Lower lobe of right lung (tissue), 2 donors: ENCODE measurements around the gene DCTN1. TPM values are rescaled to one million over a fixed set of nuclear protein-coding genes. Genes with fewer than 3 reads are reported as not detected.

Experiments
- ATAC-seq, 2 donors: fragments of 200-7000 bp; cut with Tn5 transposase; one replicate each; pipeline ENCODE4 v1.9.1; 2020 to 2022; ENCODE audit warnings: mild to moderate bottlenecking in 2 of 2, moderate library complexity in 2 of 2
- DNase-seq: peaks from one replicate; pipeline ENCODE4 v3.0.0-alpha.2; 2020
- H3K27ac ChIP-seq: fragments of 200-600 bp; one replicate; pipeline ENCODE4 v1.8.0; 2022
- H3K27me3 ChIP-seq: fragments of 200-600 bp; one replicate; pipeline ENCODE4 v1.8.0; 2022; ENCODE audit warnings: low read depth
- H3K36me3 ChIP-seq: fragments of 200-600 bp; one replicate; pipeline ENCODE4 v1.8.0; 2022; ENCODE audit warnings: mild to moderate bottlenecking
- H3K4me1 ChIP-seq: fragments of 200-600 bp; one replicate; pipeline ENCODE4 v1.8.0; 2022
- H3K4me3 ChIP-seq: fragments of 200-600 bp; one replicate; pipeline ENCODE4 v1.8.0; 2022; ENCODE audit warnings: mild to moderate bottlenecking
- H3K9me3 ChIP-seq: fragments of 200-600 bp; one replicate; pipeline ENCODE4 v1.8.0; 2022
- intact Hi-C: fragments of 100-400 bp; cut with DNase I; formaldehyde crosslinking; loops from one replicate; pipeline ENCODE4 v1.11.0; 2022
- total RNA-seq: library from RNA; stranded (reverse); fragmentation: NEBNext Ultra II Directional; extraction: Animal tissue kit (Norgen Biotek cat#: 25700); gene quantifications from one replicate; pipeline ENCODE4 v1.2.1, GENCODE V29; 2021
- TF ChIP-seq, protein P1 (sequence below): fragments of 200-600 bp; IDR thresholded peaks from one replicate; pipeline ENCODE4 v1.8.0; 2022; ENCODE audit warnings: antibody characterized with exemption, mild to moderate bottlenecking
- donor health status: DM: no; HTN: yes; CAD: no; lungs with severe emphysema.

The DCTN1 gene
- total RNA-seq, 1 donor from 2014 or later, result 142 TPM

DNA sequence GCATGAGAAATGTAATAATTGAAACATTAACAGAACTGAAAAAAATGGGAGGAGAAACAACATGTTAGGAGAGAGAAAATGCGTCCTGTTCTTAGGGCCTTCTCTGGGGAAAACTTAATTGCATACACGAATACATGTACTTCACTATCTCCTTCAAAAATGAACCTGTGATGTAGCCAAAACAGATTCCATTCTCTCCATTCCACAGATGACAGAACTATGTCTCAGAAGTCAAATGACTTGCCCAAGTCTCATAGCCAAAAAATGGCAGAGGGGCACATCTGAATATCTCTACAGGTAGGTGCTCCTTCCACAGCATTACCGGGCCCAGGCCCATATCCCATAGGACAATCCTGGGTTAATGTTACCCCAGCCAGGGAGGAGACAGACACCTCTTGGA, 3.9 kb upstream of the DCTN1 start:
- ATAC-seq, result no peak

DNA sequence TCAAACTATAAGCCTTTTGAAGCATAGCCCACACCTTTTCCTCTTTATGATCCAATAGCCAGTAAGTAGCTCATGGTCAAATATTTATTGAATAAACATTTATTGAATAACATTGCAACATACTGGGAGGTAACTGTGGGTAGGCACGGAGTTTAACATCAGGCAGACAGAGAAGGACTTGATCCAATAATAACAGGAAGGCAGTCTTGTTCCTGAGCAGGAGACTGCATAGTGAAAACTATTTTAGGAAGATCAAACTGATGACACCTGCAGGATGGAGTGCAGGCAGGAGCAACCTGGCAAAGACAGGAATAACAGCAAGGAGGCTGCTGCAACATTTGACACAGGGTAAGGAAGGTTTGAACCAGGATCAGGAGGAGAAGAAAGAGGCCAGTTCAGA, 3.1 kb upstream of the DCTN1 start:
- intact Hi-C loops, result no loop called here
- H3K27ac ChIP-seq, result peak overlapping the region; percentile 44
- H3K4me3 ChIP-seq, result no peak overlapping the region
- TF ChIP-seq, protein P1, sequence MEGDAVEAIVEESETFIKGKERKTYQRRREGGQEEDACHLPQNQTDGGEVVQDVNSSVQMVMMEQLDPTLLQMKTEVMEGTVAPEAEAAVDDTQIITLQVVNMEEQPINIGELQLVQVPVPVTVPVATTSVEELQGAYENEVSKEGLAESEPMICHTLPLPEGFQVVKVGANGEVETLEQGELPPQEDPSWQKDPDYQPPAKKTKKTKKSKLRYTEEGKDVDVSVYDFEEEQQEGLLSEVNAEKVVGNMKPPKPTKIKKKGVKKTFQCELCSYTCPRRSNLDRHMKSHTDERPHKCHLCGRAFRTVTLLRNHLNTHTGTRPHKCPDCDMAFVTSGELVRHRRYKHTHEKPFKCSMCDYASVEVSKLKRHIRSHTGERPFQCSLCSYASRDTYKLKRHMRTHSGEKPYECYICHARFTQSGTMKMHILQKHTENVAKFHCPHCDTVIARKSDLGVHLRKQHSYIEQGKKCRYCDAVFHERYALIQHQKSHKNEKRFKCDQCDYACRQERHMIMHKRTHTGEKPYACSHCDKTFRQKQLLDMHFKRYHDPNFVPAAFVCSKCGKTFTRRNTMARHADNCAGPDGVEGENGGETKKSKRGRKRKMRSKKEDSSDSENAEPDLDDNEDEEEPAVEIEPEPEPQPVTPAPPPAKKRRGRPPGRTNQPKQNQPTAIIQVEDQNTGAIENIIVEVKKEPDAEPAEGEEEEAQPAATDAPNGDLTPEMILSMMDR, result no peak
- no peaks in the 10 kb centered on the region for H3K27me3 ChIP-seq
- DNase-seq (no peak), ATAC-seq (peak; percentile 77 to 89)
- H3K9me3 ChIP-seq, result no peaks in the 10 kb centered on the region
- H3K4me1 ChIP-seq, result peaks cover 67% of the 10 kb centered on the region
- H3K36me3 ChIP-seq, result peaks cover 9% of the 10 kb centered on the region

More for the DNA sequence above, 3.9 kb upstream of the DCTN1 start:
- TF ChIP-seq, protein P1, result no peak
- H3K36me3 ChIP-seq, result peaks cover 9% of the 10 kb centered on the region
- intact Hi-C loops, result no loop called here
- H3K4me3 ChIP-seq, result no peak overlapping the region
- peak overlapping the region; percentile 44 for H3K27ac ChIP-seq
- H3K4me1 ChIP-seq, result peaks cover 74% of the 10 kb centered on the region
- no peaks in the 10 kb centered on the region for H3K9me3 ChIP-seq
- no peaks in the 10 kb centered on the region for H3K27me3 ChIP-seq
- DNase-seq, result no peak

DNA sequence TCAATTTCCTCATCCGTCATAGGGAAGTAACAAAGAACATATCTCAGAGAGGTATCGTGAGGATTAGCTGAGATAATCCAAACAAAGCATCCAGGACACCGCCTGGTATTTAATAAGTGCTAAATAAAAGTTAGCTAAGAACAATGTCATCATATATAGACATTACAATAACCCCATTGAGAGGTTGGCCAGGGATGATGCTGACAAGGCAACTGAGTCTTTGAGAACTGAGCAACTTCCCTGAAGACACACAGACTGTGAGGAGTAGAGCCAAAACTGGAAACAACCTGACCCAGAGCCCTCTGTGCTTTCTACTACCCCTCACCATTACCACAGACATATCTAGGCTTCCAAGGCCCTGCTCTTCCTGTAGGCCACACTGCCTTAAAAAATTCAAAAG, 1.6 kb upstream of the DCTN1 start:
- Histone ChIP-seq H3K9me3 (no peaks in the 10 kb centered on the region), H3K4me3 (no peak overlapping the region), H3K27me3 (no peaks in the 10 kb centered on the region), H3K4me1 (peaks cover 65% of the 10 kb centered on the region), H3K27ac (peak overlapping the region; percentile 44), H3K36me3 (peaks cover 23% of the 10 kb centered on the region)
- DNase-seq, result no peak
- TF ChIP-seq, protein P1, result no peak
- no peak for ATAC-seq
- intact Hi-C loops, result no loop called here

DNA sequence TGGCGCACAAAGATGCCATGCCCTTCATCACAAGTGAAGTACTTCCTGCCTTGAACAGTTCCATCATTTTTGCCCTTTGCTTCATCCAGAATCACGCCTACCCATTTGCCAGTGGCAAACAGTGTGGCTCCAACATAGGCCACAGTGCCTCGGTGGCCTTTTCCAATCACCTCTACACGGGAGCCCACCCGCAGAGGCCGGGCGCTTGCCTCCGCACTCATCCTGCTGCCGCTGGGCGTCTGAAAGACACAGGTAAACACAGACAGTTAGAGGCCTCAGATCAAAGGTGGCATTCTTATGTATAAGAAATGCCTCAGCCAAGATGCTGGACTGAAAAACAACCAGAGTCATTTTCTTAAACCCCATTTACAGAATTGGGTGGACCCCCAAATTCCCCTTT, 2.1 kb downstream of the DCTN1 start:
- no peak overlapping the region for H3K4me3 ChIP-seq
- no peaks in the 10 kb centered on the region for H3K9me3 ChIP-seq
- H3K4me1 ChIP-seq, result peaks cover 50% of the 10 kb centered on the region
- DNase-seq, result no peak
- H3K27me3 ChIP-seq, result no peaks in the 10 kb centered on the region
- H3K36me3 ChIP-seq, result peaks cover 32% of the 10 kb centered on the region
- TF ChIP-seq, protein P1, result no peak
- intact Hi-C loops, result no loop called here
- ATAC-seq, result no peak
- no peak overlapping the region for H3K27ac ChIP-seq

DNA sequence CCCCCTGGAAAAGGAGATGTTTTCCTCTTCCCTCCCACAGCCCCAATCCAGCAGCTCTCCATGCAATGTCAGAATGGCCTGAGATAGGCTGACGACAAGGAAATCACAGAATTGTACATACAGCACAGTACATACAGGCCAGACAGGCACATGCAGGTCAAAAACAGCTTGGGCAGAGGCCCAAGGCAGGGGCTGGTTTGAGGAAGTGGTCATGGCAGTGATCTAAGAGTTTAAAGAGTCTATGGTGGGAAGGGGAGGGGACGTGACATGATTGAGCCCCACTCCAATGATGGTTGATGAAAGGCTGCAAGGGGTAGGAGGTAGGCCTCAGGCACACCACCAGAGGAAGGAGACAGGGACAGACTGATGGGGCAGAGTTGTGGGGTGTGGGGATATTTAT, 4.3 kb downstream of the DCTN1 start:
- intact Hi-C loops, result no loop called here
- no peak for DNase-seq
- Histone ChIP-seq H3K9me3 (no peaks in the 10 kb centered on the region), H3K27me3 (no peaks in the 10 kb centered on the region), H3K36me3 (peaks cover 48% of the 10 kb centered on the region), H3K4me1 (peaks cover 34% of the 10 kb centered on the region), H3K4me3 (no peak overlapping the region), H3K27ac (no peak overlapping the region)
- TF ChIP-seq, protein P1, result no peak
- ATAC-seq, result no peak
